GM18499 (cell line): Measurements from ENCODE around the gene RPLP2.

Experiments used
- ATAC-seq: cut with Tn5 transposase; IDR thresholded peaks from one replicate; pipeline ENCODE4 v1.9.1; 2021; ENCODE audit warnings: moderate number of reproducible peaks; ENCODE audit not compliant: insufficient read depth, unreplicated experiment

RPLP2 gene

DNA sequence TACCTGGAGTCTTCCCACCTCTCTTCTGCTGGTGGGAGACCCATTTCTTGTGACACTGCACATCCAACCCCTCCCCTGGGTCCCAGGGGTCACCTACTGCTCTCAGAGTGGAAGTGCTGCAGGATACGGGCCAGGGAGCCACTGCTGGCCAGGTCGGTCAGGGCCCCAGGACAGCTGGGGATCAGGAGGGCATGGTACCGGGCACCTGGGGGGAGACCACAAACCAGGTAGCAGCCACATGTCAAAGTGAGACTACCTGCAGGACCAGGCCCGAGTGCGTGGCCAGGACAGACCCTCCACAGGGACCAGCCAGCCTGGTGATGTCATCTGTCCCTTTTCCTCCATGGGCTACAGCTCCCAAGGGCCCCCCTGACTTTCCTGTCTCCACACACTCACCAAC, 36.3 kb upstream of the RPLP2 start:
- ATAC-seq: no peak

- ATAC-seq: no peak
These were observed 35.9 kb upstream of the RPLP2 start for GRCh38 chr11:773830-774229.

GRCh38 chr11:774873-775592, 34.7 kb upstream of the RPLP2 start:
- ATAC-seq: no peak

DNA sequence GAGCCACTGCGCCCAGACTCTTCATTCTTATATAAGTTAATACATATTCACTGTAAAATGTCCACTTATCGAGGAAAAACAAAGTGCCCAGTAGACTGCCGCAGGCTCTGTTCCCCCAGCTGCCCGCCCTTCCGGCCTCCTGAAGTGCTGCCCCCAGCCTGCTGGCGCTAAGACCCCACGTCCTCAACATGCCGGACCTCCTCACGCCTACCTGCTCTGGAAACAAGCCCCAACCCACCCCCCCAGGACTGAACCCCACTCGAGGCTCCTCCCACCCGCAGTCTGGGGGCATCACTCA, 33.6 kb upstream of the RPLP2 start:
- no peak for ATAC-seq

DNA sequence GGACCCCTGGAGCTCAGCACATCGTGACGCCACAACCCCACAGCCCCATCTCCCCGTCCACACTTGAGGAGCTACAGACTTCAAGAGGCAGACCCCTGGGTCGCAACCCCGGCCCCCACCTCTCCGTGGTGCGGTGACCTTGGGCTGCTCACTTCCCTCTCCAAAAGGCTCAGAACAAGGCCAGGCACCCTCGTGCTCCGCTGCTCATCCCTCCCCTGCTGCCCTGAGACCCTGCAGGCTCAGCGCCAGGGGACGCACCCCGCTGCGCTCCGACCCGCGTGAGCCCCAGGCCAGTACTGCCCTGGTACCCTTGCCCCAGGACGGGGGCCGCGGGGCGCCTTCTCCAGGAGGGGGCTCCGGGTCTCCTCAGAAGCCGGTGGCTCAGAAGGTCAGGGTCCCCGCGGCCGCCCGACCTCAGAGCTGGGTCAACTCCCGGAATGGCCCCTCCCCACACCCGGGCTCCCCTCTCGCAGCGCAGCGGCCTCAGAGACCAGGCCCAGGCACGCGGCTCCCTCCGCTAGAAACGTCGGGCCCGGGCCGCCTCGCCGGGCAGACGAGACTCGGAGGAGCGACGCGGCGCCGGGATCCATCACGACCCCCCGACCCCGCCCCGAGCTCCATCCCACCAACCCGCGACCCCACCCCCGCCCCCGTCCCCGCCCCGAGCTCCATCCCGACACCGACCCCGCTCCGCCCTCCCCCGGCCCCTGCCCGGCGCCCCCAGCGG, 33.0 kb upstream of the RPLP2 start:
- ATAC-seq: no peak

DNA sequence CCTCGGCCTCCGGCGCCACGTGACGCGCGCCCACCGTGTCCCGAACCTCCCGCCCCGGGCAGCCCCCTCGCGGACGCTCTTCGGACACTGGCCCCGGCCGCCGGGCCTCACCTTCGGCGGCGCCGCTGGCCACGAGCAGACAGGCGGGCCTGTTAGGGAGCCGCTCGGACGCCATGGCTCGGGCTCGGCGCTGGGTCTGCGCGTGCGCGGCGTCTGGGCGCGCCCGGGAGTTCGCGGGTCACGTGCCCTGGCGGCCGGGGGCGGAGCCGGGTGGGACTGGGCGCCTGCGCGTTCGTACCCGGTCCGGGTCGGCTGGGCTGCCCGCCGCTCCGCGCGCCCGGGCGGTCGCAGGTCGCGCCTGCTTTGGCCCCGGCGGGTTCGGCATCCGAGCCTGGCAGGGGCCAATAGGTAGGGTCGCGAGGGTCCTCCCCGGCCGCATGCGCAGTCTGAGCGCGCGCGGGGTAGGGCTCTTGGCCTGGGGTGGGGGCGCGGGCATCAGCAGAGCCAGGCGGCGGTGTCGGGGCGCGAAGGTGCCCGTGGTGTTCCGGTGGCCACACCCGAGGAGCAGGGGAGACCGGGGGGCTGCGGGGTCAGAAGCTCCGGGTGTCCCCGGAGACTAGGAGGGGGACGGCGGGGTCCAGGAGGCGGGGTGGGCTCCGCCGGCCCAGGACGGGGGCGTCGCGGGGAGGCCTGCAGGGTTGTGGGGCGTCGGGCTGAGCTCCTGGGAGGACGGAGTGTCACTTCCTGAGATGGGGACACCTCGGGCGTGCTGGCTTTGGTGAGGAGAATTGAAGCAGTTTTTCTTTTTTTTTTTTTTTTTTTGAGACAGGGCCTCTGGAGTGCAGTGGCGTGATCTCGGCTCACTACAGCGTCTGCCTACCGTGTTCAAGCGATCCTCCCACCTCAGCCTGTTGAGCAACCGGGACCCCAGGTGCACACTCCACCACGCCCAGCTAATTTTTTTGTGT, 32.2 kb upstream of the RPLP2 start, which contains the start of gene GATD1:
Gene GATD1 (minus strand): TSS at position 200 of the 968 bp plus-strand sequence. CDS start 25 bp downstream, at position 175.
- no peak for ATAC-seq

- ATAC-seq: no peak
These were observed 30.5 kb upstream of the RPLP2 start for GRCh38 chr11:778976-779954.

- ATAC-seq: no peak
These were observed 29.7 kb upstream of the RPLP2 start for GRCh38 chr11:779955-780532.

DNA sequence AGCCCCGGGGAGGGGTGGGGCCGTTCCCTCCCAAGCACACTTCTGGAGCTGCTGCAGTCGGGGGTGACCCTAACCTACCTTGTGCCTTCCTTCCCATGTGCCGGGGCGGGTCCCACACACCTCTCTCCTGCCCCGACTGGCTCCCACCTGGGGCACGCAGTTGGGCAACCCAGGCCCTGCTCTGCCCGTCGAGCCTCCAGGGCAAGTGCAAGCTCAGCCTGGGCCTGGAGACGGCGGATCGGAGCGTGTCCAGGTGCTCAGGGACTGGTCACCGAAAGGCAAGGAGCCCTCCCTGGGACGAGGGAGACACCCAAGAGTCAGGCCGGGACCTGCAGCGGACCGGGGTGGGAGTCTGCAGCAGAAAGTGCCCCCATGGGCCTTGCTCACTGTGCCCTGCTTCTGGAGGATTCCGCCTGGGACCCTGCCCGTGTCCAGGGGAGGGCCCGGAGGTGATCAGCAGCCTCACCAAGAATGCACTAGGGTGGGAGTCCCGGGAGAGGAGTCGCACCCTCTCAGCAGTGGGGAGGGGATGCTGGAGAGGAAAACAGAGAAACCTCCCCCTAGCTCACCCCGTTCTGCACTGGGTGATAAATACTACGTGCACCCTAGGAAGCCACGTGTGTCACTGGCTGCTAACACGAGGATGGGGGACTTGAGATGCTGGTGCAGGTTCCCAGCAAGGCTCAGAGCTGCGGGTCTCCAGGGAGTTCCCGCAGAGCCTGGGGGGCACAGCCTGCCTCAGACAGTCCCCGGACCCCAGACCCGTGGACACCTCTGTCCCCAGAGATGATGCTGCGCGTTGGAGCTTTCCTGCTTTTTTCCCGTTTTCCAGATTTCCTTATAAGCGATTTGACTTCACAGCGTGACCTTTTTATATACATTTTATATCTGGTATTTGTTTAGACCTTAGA, 27.2 kb upstream of the RPLP2 start:
- no peak for ATAC-seq

- ATAC-seq: no peak
These were observed 26.2 kb upstream of the RPLP2 start for GRCh38 chr11:783581-784015.

DNA sequence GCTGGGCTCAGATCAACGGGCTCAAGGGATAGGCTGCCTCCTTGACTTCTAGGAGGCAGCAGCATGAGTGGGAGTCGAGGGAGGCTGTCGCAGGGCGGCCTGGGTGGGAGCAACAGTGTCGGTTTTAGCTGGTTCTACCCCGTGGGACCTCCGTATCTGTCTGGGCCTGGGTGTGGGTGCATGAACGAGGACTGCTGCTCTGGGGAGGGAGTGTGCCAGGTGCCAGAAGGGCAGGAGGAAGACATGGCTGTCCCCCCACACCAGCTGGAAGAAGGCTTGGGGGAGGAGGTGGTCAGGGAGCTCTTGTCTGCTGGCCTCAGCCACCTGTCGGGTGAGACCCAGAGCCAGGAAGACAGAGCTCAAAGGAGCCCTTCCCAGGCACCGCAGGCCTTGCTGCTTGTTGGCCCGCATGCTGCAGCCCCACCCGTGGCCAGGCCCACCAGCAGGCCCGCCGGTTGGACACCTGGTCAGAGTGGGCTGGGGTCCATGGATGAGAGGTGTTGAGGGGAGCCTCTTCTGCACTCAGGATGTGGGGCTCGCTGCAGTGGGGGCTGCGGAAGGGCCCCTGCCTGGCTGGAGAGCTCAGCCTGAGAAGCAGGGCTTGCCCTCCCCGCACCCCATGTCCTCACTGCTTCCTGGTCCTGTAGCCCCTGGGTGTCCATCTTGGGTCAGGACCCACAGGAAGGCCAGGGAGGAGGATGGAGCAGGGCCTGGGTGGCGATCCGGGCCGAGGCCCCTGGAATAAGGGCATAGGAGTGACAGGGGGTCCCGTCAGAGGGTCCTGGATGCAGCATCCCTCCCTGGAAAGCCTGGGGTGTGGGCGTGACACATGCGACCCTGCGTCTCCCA, 23.3 kb upstream of the RPLP2 start:
- no peak for ATAC-seq

- no peak for ATAC-seq
These were observed 22.6 kb upstream of the RPLP2 start for GRCh38 chr11:787084-787675.

- ATAC-seq: no peak
These were observed 21.6 kb upstream of the RPLP2 start for GRCh38 chr11:788009-788640.

DNA sequence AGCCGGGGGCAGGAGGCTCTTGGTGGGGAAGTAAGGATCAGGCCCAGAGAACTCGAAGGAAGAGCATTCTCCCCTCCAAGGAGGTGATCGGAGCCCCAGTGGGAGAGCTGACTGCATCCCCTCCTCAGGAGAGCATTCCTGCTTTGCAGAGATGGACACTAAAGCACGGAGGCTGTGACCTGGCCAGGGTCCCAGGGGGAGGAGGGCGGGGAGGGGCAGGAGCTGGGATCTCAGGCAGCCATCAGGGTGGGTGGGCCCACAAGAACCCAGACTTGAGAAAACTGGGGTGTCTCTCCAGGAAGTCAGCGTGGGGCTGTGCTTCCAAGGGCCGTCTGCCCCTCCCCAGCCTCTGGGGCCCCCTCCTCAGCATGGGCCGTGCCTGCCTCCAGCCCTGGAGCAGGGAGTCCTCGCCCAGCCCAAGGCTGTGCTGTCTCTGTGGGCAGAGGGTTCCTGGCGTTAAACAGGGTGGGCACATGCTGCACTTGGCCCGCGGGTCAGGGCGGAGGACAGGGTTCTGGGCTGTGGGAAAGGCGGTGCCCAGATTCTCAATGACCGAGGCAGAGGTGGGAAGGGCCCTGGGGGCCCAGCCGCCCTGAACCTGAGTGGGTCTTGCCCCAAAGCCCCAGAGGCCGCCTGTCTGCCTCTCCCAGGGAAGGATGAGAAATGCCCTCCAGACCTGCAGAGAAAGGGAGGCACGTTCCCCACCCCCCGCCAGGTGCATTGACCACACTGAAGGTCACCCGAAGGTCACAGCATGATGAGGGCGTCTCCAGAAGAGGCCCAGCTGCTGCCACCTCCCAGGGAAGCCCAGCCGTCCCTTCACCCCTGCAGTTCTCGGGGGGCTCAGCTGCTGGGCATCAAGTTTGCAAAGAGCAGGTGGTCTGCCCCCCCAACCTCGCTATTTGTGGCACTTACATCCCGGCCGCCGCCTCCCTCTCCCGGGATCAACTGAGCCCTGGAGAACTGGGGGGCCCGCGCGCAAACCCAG, 20.5 kb upstream of the RPLP2 start:
- ATAC-seq: no peak

DNA sequence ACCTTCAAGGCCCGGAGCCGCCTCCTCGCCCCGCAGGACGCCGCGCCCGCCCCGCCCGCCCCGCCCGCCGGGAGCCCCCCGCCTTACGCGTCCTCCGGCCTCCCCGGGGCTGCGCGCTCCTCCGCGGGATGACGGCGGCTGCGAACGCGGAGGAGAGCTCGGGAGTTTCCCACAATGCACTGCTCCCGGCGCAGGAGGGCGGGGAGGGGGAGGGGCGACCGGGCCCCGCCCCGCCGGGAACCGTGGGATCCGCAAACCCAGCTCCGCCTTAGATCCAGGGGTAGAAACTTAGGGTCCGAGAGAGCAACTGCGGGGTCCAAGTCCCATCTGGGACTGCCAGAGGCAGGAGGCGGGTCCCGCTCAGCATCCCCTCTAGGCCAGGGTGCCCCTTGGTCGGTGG, 19.8 kb upstream of the RPLP2 start, which contains the start of gene CEND1:
Gene CEND1 (minus strand): TSS at position 148 of the 400 bp plus-strand sequence. CDS start 1,514 bp downstream, outside the sequence.
- ATAC-seq: no peak
